Glutamatergic neuron (in vitro differentiated cells): ENCODE results near the gene NFKB1. TPM values are rescaled to one million over a fixed set of nuclear protein-coding genes. Genes with fewer than 3 reads are reported as not detected.
"Not testable (repeated sequence)": the region's sequence is repeated elsewhere in the genome, so short reads cannot be mapped to it uniquely, and the experiment has no call there.

ENCODE experiments used
- DNase-seq: peaks from one replicate; pipeline ENCODE4 v3.0.0; 2022
- H3K27ac Mint-ChIP-seq: one replicate; pipeline ENCODE4 v1.8.0; 2020; ENCODE audit warnings: mild to moderate bottlenecking, mixed read lengths, inconsistent platforms; ENCODE audit not compliant: unreplicated experiment
- H3K27me3 Mint-ChIP-seq: one replicate; pipeline ENCODE4 v1.8.0; 2020; ENCODE audit warnings: mild to moderate bottlenecking, moderate library complexity, mixed read lengths, inconsistent platforms; ENCODE audit not compliant: unreplicated experiment
- H3K36me3 Mint-ChIP-seq: one replicate; pipeline ENCODE4 v1.8.0; 2020; ENCODE audit warnings: mild to moderate bottlenecking, mixed read lengths, inconsistent platforms; ENCODE audit not compliant: unreplicated experiment
- H3K4me1 Mint-ChIP-seq: one replicate; pipeline ENCODE4 v1.8.0; 2020; ENCODE audit warnings: mild to moderate bottlenecking, low read depth, mixed read lengths, inconsistent platforms; ENCODE audit not compliant: unreplicated experiment
- H3K4me3 Mint-ChIP-seq: one replicate; pipeline ENCODE4 v1.8.0; 2020; ENCODE audit warnings: mild to moderate bottlenecking, mixed read lengths, inconsistent platforms; ENCODE audit not compliant: unreplicated experiment
- H3K9me3 Mint-ChIP-seq: one replicate; pipeline ENCODE4 v1.8.0; 2020; ENCODE audit warnings: mild to moderate bottlenecking, moderate library complexity, mixed read lengths, inconsistent platforms; ENCODE audit not compliant: unreplicated experiment
- CTCF ChIP-seq: fragments of 200-600 bp; sonication (generic); IDR thresholded peaks from one replicate; pipeline ENCODE4 v1.5.0; 2021; ENCODE audit not compliant: partially characterized antibody, unreplicated experiment
- total RNA-seq: library from RNA; stranded (reverse); fragmentation: NEBNext Ultra II Directional; extraction: Animal tissue kit (Norgen Biotek cat#: 25700); gene quantifications from one replicate; pipeline ENCODE4 v1.2.1, GENCODE V29; 2021; ENCODE audit not compliant: unreplicated experiment

Gene NFKB1
- total RNA-seq, 1 donor from 2014 or later, result 3.2 TPM

DNA sequence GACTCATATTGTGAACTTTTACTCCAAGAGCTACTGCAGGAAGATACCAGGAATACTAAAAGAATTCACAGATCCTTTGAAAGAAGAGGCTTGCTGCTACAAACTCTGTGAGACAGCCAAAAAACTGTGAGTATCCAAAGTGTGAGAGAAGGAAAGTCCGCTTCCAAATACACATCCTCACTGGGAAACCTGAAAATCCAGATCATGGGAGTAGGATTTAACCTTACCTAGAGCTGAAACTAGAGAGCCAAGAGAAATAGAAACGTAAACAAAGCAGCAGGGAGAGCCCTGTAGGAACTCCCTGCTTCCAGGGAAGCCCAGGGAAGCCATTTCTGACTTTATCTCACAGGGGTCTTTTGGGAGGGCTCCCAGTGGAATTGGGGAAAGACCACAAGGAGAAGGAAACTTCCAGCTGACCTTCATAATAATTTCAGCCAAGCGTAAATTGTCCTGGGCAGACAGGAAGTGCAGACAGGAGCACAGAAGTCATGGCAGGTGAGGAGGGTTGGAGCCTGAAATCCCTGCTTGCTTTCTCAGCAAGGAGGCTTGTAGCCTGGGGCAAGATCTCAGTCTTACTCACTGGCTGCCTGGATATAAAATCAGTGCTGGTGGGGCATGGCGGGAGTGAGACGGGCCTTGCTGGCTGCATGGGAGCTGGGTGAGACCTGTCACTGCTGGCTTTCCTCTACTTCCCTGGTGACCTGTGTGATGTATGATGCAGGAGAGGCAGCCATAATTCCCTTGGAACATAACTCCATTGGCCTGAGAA, 26.2 kb upstream of the NFKB1 start:
- H3K4me3 Mint-ChIP-seq, result no peak overlapping the region
- TF ChIP-seq CTCF, result no peak
- no peak overlapping the region for H3K27ac Mint-ChIP-seq
- peaks cover 22% of the 10 kb centered on the region for H3K36me3 Mint-ChIP-seq
- no peak for DNase-seq
- no peaks in the 10 kb centered on the region for H3K27me3 Mint-ChIP-seq
- no peaks in the 10 kb centered on the region for H3K4me1 Mint-ChIP-seq
- H3K9me3 Mint-ChIP-seq, result peaks cover 3% of the 10 kb centered on the region

- Mint-ChIP-seq H3K4me1 (no peaks in the 10 kb centered on the region), H3K27ac (no peak overlapping the region), H3K36me3 (peaks cover 29% of the 10 kb centered on the region), H3K9me3 (peaks cover 8% of the 10 kb centered on the region), H3K4me3 (no peak overlapping the region), H3K27me3 (peaks cover 4% of the 10 kb centered on the region)
- DNase-seq, result no peak
- no peak for TF ChIP-seq CTCF
These were observed 23.5 kb upstream of the NFKB1 start for GRCh38 chr4:102477657-102478056.

- Mint-ChIP-seq H3K4me1 (no peaks in the 10 kb centered on the region), H3K4me3 (no peak overlapping the region), H3K36me3 (peaks cover 29% of the 10 kb centered on the region), H3K27me3 (peaks cover 4% of the 10 kb centered on the region), H3K9me3 (peaks cover 8% of the 10 kb centered on the region), H3K27ac (no peak overlapping the region)
- no peak for TF ChIP-seq CTCF
- DNase-seq, result no peak
These were observed 23.0 kb upstream of the NFKB1 start for GRCh38 chr4:102478186-102478585.

- not testable (repeated sequence) for DNase-seq, H3K4me1 Mint-ChIP-seq, H3K27me3 Mint-ChIP-seq, H3K9me3 Mint-ChIP-seq, H3K27ac Mint-ChIP-seq, H3K4me3 Mint-ChIP-seq
- peaks cover 22% of the 10 kb centered on the region for H3K36me3 Mint-ChIP-seq
These were observed 21.3 kb upstream of the NFKB1 start for GRCh38 chr4:102479832-102480231.

DNA sequence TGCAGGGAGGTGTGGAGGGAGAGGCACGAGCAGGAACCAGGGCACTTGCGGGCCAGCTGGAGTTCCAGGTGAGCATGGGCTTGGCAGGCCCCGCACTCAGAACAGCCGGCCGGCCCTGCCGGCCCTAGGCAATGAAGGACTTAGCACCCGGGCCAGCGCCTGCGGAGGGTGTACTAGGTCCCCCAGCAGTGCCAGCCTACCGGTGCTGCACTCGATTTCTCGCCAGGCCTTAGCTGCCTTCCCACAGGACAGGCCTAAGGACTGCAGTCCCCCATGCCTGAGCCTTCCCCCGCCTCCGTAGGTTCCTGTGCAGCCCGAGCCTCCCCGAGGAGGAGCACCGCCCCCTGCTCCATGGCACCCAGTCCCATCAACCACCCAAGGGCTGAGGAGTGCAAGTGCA, 18.0 kb upstream of the NFKB1 start:
- H3K4me3 Mint-ChIP-seq, result no peak overlapping the region

GRCh38 chr4:102483990-102484692, 17.0 kb upstream of the NFKB1 start:
- not testable (repeated sequence) for H3K27ac Mint-ChIP-seq, H3K9me3 Mint-ChIP-seq, H3K27me3 Mint-ChIP-seq, H3K4me3 Mint-ChIP-seq, H3K4me1 Mint-ChIP-seq, DNase-seq, H3K36me3 Mint-ChIP-seq

More for the DNA sequence above, 18.0 kb upstream of the NFKB1 start:
- H3K36me3 Mint-ChIP-seq, result peaks cover 7% of the 10 kb centered on the region
- no peaks in the 10 kb centered on the region for H3K4me1 Mint-ChIP-seq
- no peak overlapping the region for H3K27ac Mint-ChIP-seq
- peaks cover 5% of the 10 kb centered on the region for H3K9me3 Mint-ChIP-seq
- DNase-seq, result no peak
- H3K27me3 Mint-ChIP-seq, result peaks cover 6% of the 10 kb centered on the region
- no peak for TF ChIP-seq CTCF
